GM18951 (cell line): ENCODE results near the gene IFIH1.

Source experiments
- POLR2A ChIP-seq: IDR thresholded peaks from 4 replicates; pipeline ENCODE4 v1.6.1; 2011; ENCODE audit warnings: mild to moderate bottlenecking; ENCODE audit not compliant: insufficient read length, insufficient read depth; ENCODE audit errors: extremely low read depth
- in situ Hi-C: fragments of 300-500 bp; cut with MboI; formaldehyde crosslinking; loops from one replicate; pipeline ENCODE4 v1.12.0; 2022; ENCODE audit warnings: low sequenced_read_pairs, mixed read lengths, inconsistent platforms; ENCODE audit not compliant: unreplicated experiment

Gene IFIH1

DNA sequence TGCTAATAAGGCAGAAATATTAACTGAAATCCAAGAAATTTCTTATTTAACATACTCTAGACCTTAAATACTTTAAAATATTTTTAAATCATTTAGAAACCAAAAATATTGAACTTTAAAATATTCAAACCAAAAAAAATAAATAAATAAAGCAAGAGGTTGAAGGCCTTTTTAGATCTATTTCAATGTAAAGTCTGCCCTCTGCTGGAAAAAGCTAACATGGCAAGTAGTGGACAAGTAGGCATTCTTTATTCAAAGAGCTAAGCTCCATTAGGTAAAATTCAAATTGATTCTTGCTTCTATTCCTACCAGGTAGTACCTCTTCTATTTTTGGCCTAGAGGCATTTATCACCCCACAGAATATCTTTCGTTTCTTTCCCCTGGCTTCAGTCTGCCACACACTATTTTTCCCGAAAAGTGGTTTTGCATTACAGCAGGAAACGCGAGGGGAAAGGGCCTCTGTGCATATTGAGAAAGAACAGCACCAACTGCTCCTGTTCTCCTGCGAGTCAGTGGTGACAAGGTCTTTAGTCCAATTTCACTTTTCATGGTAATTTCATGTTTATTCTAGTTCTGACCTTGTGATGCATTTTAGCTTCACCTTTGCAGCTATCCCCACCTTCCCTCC is 20.4 kb downstream of the IFIH1 start:
- in situ Hi-C loops = no loop called here
- TF ChIP-seq POLR2A = no peak

DNA sequence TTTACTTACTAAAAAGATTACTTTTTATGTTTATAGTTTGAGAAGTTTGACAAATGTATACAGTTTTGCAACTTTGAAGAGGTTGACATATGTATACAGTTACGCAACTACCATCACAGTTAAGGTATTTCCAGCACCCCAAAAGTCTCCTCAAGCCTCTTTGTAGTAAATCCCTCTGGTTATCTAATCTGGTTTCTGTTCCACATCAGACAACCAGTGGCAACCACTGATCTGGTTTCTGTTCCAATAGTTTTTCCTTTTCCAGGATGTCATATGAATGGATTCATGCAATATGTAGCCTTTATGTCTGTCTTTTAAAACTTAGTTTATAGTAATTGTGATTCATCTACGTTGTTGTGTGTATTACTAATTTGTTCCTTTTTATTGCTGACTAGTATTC is 23.5 kb downstream of the IFIH1 start:
- TF ChIP-seq POLR2A = no peak
- in situ Hi-C loops = no loop called here

DNA sequence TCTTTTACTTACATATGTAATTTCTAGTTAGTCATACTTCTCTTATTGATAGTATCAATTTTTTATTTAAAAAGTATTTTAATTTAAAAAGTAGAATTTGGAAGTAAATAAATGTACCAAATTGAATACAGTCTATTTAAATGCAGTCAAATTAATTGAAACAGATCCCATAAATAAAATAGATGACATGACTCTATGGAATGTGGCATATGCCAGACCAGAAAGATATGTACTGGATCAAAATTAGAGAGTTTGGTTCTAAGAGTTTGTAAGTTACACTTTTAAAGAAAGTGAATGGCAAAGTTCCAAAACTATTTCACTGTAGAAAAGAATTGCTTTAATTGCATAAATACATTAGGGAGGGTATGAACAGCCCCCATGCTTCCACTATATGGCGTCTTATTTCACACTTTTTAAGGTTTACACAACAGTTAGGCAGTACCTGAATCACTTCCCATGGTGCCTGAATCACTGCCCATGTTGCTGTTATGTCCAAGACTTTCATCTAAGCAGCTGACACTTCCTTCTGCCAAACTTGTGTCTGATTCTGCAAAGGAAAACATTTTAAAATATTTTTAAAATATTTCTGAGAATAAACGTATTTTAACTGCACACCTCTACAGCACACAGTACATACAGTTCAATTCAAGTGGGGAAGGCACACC is 25.2 kb downstream of the IFIH1 start:
- TF ChIP-seq POLR2A = no peak
- in situ Hi-C loops = no loop called here

DNA sequence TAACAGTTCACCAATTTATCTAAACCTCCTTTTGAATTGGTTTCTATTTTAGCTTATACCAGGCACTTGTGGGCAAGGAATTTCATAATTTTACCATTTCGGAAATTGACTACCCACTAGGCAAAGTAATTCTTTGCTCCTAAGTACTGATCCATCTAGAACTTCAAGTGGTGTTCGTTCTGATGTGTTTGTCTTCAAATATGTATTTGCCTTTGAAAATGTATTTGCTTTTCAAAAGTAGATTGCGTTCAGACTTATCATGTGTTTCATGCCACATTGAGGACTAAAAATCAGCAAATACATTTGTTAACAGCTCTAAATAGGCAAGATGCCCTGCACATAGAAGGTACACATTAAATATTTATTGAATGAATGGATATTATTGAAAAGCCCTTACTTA is 26.7 kb downstream of the IFIH1 start:
- TF ChIP-seq POLR2A = no peak
- in situ Hi-C loops = no loop called here

DNA sequence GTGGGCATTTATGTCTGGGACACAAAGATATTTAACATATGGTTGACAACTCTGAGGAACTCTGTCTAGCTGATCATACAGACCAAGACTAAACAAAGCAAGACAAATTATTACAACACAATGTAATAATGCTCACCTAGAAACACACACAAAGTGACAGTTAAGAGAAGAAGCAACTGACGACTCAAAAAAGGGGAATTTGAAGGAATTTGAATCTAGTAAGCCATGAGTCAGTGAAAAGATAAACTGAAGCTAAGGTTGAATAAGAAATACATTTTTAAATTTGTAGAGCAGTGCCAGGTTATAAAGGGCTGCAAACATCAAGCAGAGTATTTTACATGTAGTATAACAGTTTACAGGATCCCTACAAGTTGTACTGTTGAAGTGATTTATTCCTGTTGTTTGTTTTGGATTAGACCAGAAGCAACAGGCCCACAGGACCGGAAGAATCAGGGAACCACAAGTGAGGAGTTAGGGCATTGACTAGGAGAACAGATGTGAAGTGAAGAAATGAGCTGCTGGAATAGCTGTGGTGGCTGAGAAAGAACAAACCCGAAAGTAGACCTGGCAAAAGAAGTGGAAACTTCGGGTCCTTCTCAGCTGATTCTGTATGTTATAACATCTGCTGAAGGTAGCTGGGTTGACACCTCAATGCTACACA is 35.6 kb downstream of the IFIH1 start:
- in situ Hi-C loops = no loop called here
- no peak for TF ChIP-seq POLR2A

DNA sequence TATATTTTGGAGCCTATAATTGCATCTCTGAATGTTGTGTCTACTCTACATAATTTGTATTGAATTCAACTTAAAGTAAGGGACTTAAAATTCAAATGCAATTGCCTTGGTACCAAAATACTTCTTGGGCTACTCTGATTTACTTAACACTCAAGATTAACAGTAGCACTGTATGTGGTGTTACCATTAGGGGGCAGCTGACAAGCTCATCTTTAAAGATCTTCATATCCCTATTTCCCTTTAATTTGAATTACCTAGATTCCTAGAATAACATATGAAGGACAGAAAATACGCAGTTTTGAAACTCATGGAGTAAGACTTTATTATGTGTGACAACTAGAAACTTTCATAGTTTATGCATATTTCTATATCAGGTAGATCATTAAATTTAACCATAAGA is 37.8 kb downstream of the IFIH1 start:
- TF ChIP-seq POLR2A = no peak
- in situ Hi-C loops = no loop called here

DNA sequence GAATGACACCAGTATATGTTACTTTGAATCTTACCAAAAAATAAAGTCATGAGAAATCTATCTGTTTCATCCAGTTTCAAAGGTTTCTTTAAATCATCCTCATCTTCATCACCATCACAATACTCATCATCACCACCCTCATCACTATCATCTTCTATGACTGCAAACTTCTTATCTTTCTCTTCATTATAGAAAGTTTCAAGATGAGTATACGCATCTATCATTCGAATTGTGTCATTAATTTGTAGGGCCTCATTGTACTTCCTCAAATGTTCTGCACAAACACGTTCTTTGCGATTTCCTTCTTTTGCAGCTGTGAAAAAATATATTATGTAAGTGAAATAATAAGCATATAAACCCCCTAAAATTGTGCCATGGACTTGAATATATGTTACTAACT is 41.1 kb downstream of the IFIH1 start:
- in situ Hi-C loops = no loop called here
- TF ChIP-seq POLR2A = no peak

DNA sequence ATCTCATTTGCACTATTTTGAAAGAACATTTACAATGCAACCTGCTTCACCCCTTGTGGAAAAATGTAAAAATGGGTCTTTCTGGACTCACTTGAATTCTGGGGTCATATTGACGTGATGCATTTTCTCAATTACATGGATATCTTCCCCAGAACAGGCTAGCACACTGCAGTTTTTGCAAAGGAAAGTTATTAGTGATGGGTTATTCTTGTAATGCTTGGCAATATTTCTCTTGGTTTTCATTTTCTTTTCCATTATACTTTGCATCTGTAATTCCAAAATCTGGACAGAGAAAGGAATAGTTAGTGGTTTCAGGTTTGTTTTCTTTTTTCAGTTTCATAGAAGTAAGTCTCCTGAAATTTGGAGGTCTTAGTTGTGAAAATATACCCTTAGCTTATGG is 50.5 kb downstream of the IFIH1 start:
- no peak for TF ChIP-seq POLR2A
- in situ Hi-C loops = no loop called here

DNA sequence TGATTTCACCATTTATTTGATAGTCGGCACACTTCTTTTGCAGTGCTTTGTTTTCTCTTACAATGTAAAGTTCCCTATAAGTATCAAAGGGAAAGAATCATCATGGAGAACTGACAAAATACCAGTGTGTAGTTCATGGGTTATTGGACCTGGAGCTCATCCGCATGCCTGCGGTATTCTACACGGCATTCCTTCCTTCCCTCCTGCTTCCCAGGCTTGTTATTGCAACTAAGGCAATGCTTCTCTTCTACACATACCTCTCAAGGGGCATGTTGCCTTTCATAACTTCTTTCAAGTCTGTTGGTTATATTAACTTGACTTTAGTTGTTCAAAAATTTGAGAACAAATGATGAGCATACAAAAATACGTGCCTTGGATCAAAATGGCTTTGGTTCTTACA is 51.0 kb downstream of the IFIH1 start:
- in situ Hi-C loops = no loop called here
- no peak for TF ChIP-seq POLR2A

DNA sequence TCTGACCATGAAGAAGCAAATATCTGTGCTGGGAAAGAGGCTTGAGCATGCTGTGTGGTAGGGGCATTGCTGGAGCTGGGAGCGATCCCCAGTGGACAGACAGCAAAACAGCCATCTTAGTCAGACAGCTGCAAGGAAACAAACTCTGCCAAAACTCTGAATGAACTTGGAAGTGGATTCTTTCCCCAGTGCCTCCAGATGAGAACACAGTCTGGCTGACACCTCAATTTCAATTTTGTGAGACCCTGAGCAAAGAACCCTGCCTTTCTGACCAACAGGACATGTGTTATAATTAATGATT is 52.1 kb downstream of the IFIH1 start:
- in situ Hi-C loops = no loop called here
- TF ChIP-seq POLR2A = no peak

DNA sequence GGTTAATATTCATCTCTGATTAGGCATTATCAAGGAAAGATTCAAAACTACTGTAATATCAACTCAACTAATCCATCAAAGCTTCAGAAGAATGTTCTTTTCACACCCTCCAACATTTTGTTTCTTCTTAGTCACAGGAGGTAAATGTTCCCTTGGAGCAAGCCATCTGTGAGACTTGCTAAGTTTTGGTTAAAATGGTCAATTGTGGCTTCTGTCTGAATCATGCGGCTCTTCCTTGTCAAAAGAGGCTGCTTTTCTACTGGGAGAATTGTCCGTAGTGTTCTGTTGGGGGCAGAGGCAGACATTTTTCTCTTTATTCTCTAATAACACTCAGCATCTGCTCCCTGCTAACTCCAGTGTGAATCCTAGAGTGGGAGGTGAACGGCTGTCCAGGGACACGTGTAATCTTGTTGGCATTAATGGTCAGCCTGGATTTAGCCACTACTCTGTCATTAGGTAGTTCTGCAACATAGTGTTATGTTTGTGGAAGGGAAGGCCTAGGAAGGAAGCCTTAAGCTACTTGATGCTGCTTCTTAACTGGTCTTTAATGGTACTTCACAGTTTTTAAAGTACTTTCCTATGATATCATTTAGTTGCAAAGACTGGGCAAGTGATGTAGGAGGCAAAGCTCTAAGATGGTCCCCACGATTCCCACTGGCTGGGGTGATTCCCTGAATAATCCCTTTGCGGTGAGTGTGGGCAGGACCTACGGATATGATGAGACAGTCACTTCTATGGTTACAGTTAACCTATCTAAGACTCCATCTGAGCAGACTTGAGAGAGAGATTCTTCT is 52.6 kb downstream of the IFIH1 start:
- in situ Hi-C loops = no loop called here

DNA sequence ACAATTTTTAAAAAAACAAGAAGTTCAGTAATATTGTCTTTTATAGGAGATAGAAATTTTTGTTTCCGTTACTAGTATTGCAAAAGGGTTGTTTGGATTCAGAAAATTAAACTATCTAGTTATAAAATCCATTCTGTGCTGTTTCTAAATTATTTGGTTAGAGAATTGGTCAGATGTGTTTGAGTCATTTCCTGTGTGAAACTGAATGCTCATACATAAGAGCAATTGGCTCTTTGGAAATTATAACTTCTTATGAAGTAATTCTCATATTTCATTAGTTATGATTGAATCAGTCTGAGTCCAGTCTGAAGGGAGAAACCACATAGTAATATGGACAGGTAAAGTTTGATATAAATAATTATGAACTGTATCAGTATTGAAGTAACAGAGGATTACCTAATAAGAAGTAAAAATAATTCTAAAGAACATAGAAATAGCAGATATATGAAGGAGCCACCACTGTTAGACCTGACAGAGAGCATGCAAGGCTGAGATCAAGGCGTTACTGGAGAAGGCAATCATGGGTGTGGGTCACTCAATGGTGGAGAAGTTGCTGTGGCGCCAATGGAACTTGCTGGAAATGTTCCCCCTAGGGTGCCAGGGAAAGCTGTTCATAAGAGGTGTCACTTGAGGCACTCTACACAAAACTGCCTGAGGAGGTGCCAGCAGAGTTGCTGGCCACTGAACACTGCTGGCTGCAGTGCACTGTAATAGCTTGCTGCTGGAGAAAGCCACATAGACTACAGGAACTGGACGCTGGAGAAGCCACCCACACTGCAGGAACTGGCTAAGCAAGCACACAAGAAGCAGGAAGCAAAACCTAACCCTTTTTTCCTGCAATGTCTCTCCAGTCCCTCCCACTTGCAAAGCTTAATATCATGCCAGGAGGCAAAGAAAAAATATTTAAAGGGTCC is 57.2 kb downstream of the IFIH1 start:
- in situ Hi-C loops = no loop called here
- no peak for TF ChIP-seq POLR2A

More for the DNA sequence above, 52.6 kb downstream of the IFIH1 start:
- TF ChIP-seq POLR2A = no peak

DNA sequence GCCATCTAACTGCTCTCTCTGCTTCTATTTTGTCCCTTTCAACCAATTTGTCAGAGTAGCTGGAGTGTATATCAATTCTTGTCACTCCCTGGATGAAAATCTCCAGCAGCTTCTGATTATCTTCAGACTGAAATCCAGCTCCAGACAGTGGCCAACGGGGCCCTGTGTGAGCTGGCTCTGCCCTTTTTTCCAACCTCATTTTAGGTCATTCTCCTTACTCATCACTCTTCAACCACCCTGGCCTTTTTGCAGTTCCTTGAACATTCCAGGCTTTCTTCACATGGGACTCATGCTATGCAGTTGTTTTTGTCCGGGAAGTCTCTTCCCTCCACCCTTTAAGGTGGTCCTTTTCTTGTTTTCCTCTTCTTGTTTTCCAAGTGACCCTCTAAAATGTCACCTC is 59.8 kb downstream of the IFIH1 start:
- TF ChIP-seq POLR2A = no peak
- in situ Hi-C loops = no loop called here
